K562 (cell line): Measurements from ENCODE around the gene CCDC92. TPM values are rescaled to one million over a fixed set of nuclear protein-coding genes. Genes with fewer than 3 reads are reported as not detected.

Experiments
- ATAC-seq: fragments of 200-7000 bp; cut with Tn5 transposase; 3 replicates; pipeline ENCODE4 v1.9.1; 2020; ENCODE audit warnings: moderate library complexity
- BruUV-seq: library from RNA; stranded (reverse); fragments of 400-500 nt; replicated peaks from 2 replicates; lab custom pipeline; 2021; lab: Mats Ljungman, UMichigan
- CTCF ChIA-PET: fragments of 300-600 bp; formaldehyde crosslinking; extraction: SDS; loops from one replicate; lab custom pipeline; 2021; ENCODE audit warnings: low intra/inter-chr PET ratio; lab: Yijun Ruan, JAX
- POLR2A ChIA-PET: fragments of 300-600, 350-650 bp; sonication (Branson Sonifier 250); formaldehyde crosslinking; extraction: SDS; loops from one replicate; lab custom pipeline; 2021; ENCODE audit warnings: antibody characterized with exemption, inconsistent platforms; lab: Yijun Ruan, JAX
- DNase-seq, 4 experiments: peaks; one replicate each; pipeline versions ENCODE4 v3.0.0 to v3.0.0-alpha.2; 2011 to 2018; ENCODE audit warnings: low spot score in 3 of 4, mixed read lengths in 3 of 4; ENCODE audit errors: extremely low read depth in 1 of 4
- FAIRE-seq: peaks from 2 replicates; lab custom pipeline; 2011; peaks lifted over from hg19 to GRCh38; lab: Jason Lieb, UNC
- H2AFZ ChIP-seq: 2 replicates; pipeline ENCODE4 v1.6.0; 2011; ENCODE audit warnings: low read depth, low read length, control low read depth, inconsistent platforms
- H3K27ac ChIP-seq: fragments of 200-600 bp; 3 replicates; pipeline ENCODE4 v1.8.0; 2011; ENCODE audit warnings: low read depth, mild to moderate bottlenecking, control low read depth, inconsistent platforms, low read length, moderate library complexity, mixed read lengths; ENCODE audit errors: extremely low read depth
- H3K27me3 ChIP-seq, 2 experiments: fragments of 300-600 bp in 1 of 2; 2 replicates in 1 of 2; 3 replicates in 1 of 2; pipeline versions ENCODE4 v1.6.0 to v1.8.0; 2011; ENCODE audit warnings: inconsistent platforms in 2 of 2, low read length in 2 of 2, mild to moderate bottlenecking in 1 of 2, mixed read lengths in 1 of 2, moderate library complexity in 1 of 2; ENCODE audit not compliant: control insufficient read depth in 2 of 2, insufficient read depth in 2 of 2
- H3K36me3 ChIP-seq: fragments of 300-600 bp; 3 replicates; pipeline ENCODE4 v1.8.0; 2011; ENCODE audit warnings: mild to moderate bottlenecking, low read length, inconsistent platforms; ENCODE audit not compliant: control insufficient read depth, insufficient read depth
- H3K4me1 ChIP-seq, 2 experiments: fragments of 200-600 bp in 1 of 2; replicated peaks in 1 of 2; 2 replicates in 1 of 2; 3 replicates in 1 of 2; pipeline versions ENCODE4 v1.5.1 to v1.8.0; 2011; ENCODE audit warnings: inconsistent platforms in 2 of 2, low read length in 2 of 2, mild to moderate bottlenecking in 1 of 2, mixed read lengths in 1 of 2, moderate library complexity in 1 of 2; ENCODE audit not compliant: control insufficient read depth in 2 of 2, insufficient read depth in 2 of 2
- H3K4me2 ChIP-seq: 2 replicates; pipeline ENCODE4 v1.6.1; 2011; ENCODE audit warnings: low read length, control low read depth, inconsistent platforms, mixed read lengths; ENCODE audit not compliant: insufficient read depth
- H3K4me3 ChIP-seq: fragments of 200-600 bp; sonication (generic), shearing (Covaris generic); 2 replicates; pipeline ENCODE4 v1.5.1; 2016; ENCODE audit warnings: control low read depth, inconsistent platforms
- H3K79me2 ChIP-seq: fragments of 200-600 bp; 3 replicates; pipeline ENCODE4 v1.8.0; 2011; ENCODE audit warnings: low read length, inconsistent platforms; ENCODE audit not compliant: control insufficient read depth, insufficient read depth
- H3K9ac ChIP-seq, 2 experiments: 2 replicates each; pipeline versions ENCODE4 v1.6.0 to v1.6.1; 2011; ENCODE audit warnings: low read depth in 2 of 2, low read length in 2 of 2, control low read depth in 1 of 2, inconsistent platforms in 1 of 2, mild to moderate bottlenecking in 1 of 2, mixed read lengths in 1 of 2; ENCODE audit not compliant: insufficient read depth in 1 of 2
- H3K9me1 ChIP-seq: one replicate; pipeline ENCODE4 v1.6.0; 2011; ENCODE audit warnings: inconsistent platforms, mild to moderate bottlenecking, low read length, moderate library complexity; ENCODE audit not compliant: control insufficient read depth, insufficient read depth
- H3K9me3 ChIP-seq: replicated peaks from 2 replicates; pipeline ENCODE4 v1.5.1; 2011; ENCODE audit warnings: low read depth, low read length, inconsistent platforms; ENCODE audit not compliant: control insufficient read depth, insufficient read depth
- H4K20me1 ChIP-seq: replicated peaks from 2 replicates; pipeline ENCODE4 v1.6.1; 2011; ENCODE audit warnings: low read length, inconsistent platforms, mixed read lengths; ENCODE audit not compliant: control insufficient read depth, insufficient read depth
- DPF2 ChIP-seq: fragments of 450-650 bp; IDR thresholded peaks from 2 replicates; pipeline ENCODE4 v1.6.1; 2016
- NCOA2 ChIP-seq, 2 experiments: fragments of 450-650 bp; IDR thresholded peaks; 2 replicates each; pipeline ENCODE4 v1.6.1; 2018; ENCODE audit warnings: mild to moderate bottlenecking in 2 of 2, moderate library complexity in 1 of 2; ENCODE audit not compliant: partially characterized antibody in 2 of 2
- POU5F1 ChIP-seq: fragments of 150-350 bp; IDR thresholded peaks from 2 replicates; pipeline ENCODE4 v1.6.1; 2014; ENCODE audit warnings: borderline replicate concordance, low read length, low read depth, mild to moderate bottlenecking; ENCODE audit not compliant: partially characterized antibody
- PTRF ChIP-seq: fragments of 450-650 bp; IDR thresholded peaks from 2 replicates; pipeline ENCODE4 v1.6.1; 2016; ENCODE audit warnings: mild to moderate bottlenecking, missing genetic modification characterization, missing compliant biosample characterization
- TSC22D4 ChIP-seq: fragments of 450-650 bp; IDR thresholded peaks from 2 replicates; pipeline ENCODE4 v1.6.1; 2016; ENCODE audit warnings: missing genetic modification characterization, missing biosample characterization, control low read depth
- ZNF75A ChIP-seq: fragments of 450-650 bp; formaldehyde crosslinking; IDR thresholded peaks from 2 replicates; pipeline ENCODE4 v1.4.0; 2020; ENCODE audit warnings: mild to moderate bottlenecking
- WGBS: fragments of 100-300 bp; shearing (Covaris generic); methylation state at CpG from one replicate; pipeline ENCODE4 v1.1.6; 2016; ENCODE audit warnings: low coverage, mixed read lengths; ENCODE audit not compliant: insufficient coverage; ENCODE audit errors: missing lambda C conversion rate; 5-methylcytosine and 5-hydroxymethylcytosine counted together
- in situ Hi-C: fragments of 300-500 bp; cut with MboI; formaldehyde crosslinking; loops from 4 replicates; pipeline ENCODE4 v1.15.0; 2018; ENCODE audit warnings: inconsistent platforms, mixed read lengths
- intact Hi-C: fragments of 100-400 bp; cut with micrococcal nuclease; formaldehyde crosslinking; loops from 2 replicates; pipeline ENCODE4 v1.14.2; 2022
- polyA plus RNA-seq, 8 experiments: library from polyadenylated mRNA; depleted of rRNA in 4 of 8; stranded (reverse) in 5 of 8; unstranded in 3 of 8; fragments of >200 nt; fragmentation: Nextera tagmentation in 2 of 8; fragmentation: Illumina TruSeq in 1 of 8; extraction: Ambion mirVana in 2 of 8; extraction: Trizol in 1 of 8; gene quantifications; 2 replicates each; pipeline versions ENCODE4 v1.2.1 to v1.2.3, GENCODE V29; 2011 to 2014; ENCODE audit warnings: inconsistent platforms in 1 of 8, missing spikeins in 1 of 8
- total RNA-seq, 7 experiments: library from RNA; depleted of rRNA in 6 of 7; stranded (reverse); fragments of >200 nt in 6 of 7; fragmentation: Illumina TruSeq in 2 of 7; extraction: Trizol in 2 of 7; gene quantifications; 2 replicates each; pipeline versions ENCODE4 v1.2.1 to v1.2.3, GENCODE V29; 2011 to 2021; ENCODE audit warnings: low replicate concordance in 1 of 7
- TF ChIP-seq, protein P1 (sequence below): fragments of 450-650 bp; formaldehyde crosslinking; IDR thresholded peaks from 2 replicates; pipeline ENCODE4 v1.4.0; 2020; ENCODE audit warnings: mild to moderate bottlenecking, moderate library complexity
- TF ChIP-seq, protein P2 (sequence below), 2 experiments: fragments of 450-650 bp in 1 of 2; sonication (generic) in 1 of 2; formaldehyde crosslinking; conservative IDR thresholded peaks; 2 replicates each; pipeline versions ENCODE4 v1.4.0 to v1.8.1; 2020 to 2022; ENCODE audit warnings: mild to moderate bottlenecking in 1 of 2, missing genetic modification reagents in 1 of 2

Gene CCDC92
- total and polyA plus RNA-seq, 9 of the 15 experiments (the other 6 are each of a cell fraction or from before 2014, with no cell fraction given), result 0.27 to 5.9 (median 2.1) TPM

DNA sequence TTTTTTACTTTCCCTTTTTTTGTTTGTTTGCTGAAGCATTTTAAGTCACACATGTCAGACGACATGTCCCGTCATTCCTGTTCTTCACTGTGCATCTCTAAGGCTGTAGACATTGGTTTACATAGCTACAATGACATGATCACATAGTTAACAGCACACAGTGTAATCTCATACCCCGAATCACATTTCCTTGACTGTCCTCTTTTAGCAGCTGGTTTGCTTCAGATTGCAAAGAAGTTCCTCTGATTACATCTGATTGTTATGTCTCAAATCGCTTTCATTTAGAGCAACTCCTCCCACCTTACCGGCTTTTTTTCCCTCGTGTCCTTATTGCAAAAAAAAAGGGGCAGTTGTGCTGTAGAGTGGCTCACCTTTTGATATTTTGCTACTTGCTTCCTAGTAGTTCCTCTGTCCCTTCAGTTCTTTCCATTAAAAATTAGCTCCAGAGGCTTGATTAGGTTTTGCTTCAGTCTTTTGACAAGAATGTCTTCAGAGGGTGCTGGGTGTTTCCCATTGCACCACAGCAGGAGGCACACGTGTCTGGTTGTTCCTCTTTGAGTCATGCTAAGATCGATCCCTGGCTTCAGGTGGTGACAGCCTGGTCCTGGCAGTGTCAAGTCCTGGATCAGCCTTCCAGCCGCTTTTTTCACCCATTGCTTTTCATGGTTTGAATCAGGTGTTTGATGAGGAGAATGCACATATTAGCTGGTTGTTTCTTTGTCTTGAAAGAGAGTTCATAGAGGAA is 35.4 kb upstream of the CCDC92 start:
- in situ Hi-C loops (no loop called here), intact Hi-C loops (no loop called here)
- Histone ChIP-seq H3K4me3 (no peak overlapping the region), H4K20me1 (peaks cover 12% of the 10 kb centered on the region), H3K4me2 (no peak overlapping the region), H3K4me1 (peaks cover 7 to 16% of the 10 kb centered on the region in 2 experiments; a peak in 4 of 5 replicates), H2AFZ (no peak overlapping the region), H3K27ac (no peak overlapping the region), H3K9me1 (no peaks in the 10 kb centered on the region), H3K27me3 (no peaks in the 10 kb centered on the region), H3K79me2 (no peaks in the 10 kb centered on the region; the same call in 2 of the 3 replicates), H3K9me3 (no peaks in the 10 kb centered on the region), H3K9ac (no peak overlapping the region), H3K36me3 (peaks cover 53% of the 10 kb centered on the region)
- TF ChIP-seq TSC22D4 (tag), result no peak
- TF ChIP-seq POU5F1, result no peak
- TF ChIP-seq, protein P1, sequence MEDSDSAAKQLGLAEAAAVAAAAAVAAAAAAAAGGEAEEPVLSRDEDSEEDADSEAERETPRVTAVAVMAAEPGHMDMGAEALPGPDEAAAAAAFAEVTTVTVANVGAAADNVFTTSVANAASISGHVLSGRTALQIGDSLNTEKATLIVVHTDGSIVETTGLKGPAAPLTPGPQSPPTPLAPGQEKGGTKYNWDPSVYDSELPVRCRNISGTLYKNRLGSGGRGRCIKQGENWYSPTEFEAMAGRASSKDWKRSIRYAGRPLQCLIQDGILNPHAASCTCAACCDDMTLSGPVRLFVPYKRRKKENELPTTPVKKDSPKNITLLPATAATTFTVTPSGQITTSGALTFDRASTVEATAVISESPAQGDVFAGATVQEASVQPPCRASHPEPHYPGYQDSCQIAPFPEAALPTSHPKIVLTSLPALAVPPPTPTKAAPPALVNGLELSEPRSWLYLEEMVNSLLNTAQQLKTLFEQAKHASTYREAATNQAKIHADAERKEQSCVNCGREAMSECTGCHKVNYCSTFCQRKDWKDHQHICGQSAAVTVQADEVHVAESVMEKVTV (CRISPR knock-in tag), result no peak
- no peak for TF ChIP-seq ZNF75A (CRISPR knock-in tag)
- TF ChIP-seq NCOA2 (IDR thresholded peaks at IDR 0.05; ENCODE audit: partially characterized antibody in 2 of 2), result no peak
- TF ChIP-seq, protein P2, sequence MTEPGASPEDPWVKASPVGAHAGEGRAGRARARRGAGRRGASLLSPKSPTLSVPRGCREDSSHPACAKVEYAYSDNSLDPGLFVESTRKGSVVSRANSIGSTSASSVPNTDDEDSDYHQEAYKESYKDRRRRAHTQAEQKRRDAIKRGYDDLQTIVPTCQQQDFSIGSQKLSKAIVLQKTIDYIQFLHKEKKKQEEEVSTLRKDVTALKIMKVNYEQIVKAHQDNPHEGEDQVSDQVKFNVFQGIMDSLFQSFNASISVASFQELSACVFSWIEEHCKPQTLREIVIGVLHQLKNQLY (CRISPR knock-in tag; conservative IDR thresholded peaks at IDR 0.05), result no peak
- no peak for TF ChIP-seq PTRF (tag)
- TF ChIP-seq DPF2, result no peak
- 34% methylated on average over 9 of the region's 9 CpGs for WGBS
- peak; percentile 44 for FAIRE-seq
- ChIA-PET CTCF (no interaction called here), POLR2A (no interaction called here)
- no TSS peak for BruUV-seq
- peak; percentile 54; the same call in 2 of the 3 replicates for ATAC-seq
- no peak for DNase-seq
